HG02623 (cell line): ENCODE data around the gene GJA4.
"Not testable (repeated sequence)": the region's sequence is repeated elsewhere in the genome, so short reads cannot be mapped to it uniquely, and the experiment has no call there.

Experiments used
- ATAC-seq: cut with Tn5 transposase; IDR thresholded peaks from one replicate; pipeline ENCODE4 v1.9.1; 2021; ENCODE audit warnings: moderate library complexity; ENCODE audit not compliant: unreplicated experiment

GJA4 gene

GRCh38 chr1:34787461-34788420, 5.1 kb upstream of the GJA4 start:
- ATAC-seq, result no peak

DNA sequence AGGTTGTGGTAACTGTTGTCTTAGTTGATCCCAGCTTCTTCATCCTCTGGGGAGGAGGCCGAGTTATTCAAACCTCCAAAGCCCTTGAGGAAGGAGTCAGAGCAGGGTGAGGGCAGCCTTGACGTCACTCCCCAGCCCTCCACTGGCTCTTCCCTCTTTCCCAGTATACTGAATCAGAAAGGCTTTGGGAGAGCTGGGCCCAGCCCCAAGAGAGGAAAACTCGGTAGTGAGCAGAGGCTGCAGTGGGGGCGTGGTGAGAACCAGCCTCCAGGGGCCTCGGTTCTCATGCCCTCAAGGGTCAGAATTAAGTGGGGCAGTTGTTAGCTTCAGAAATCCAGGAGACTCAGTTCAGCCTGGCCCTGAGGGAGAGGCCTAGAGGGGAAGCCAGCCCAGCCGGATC, 1.8 kb upstream of the GJA4 start:
- ATAC-seq, result no peak

DNA sequence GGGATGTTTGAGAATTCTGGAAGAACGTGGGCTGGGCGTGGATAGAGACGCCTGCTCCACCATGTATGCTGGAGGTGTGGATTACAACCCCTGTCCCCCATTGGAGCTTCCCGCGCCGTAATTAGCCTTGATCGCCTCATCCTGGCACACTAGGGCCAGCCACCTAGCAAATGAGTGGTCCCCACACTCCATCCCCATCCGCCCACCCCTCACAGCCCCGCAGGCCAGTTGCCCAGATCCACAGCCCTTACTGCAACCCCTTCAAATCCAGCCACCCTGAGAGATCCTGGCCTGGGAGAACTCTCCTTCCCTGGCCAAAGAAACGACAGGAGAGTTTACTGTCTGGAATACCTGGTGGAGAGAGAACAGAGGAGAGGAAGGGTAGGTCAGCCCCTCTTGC, 375 bp upstream of the GJA4 start:
- no peak for ATAC-seq

DNA sequence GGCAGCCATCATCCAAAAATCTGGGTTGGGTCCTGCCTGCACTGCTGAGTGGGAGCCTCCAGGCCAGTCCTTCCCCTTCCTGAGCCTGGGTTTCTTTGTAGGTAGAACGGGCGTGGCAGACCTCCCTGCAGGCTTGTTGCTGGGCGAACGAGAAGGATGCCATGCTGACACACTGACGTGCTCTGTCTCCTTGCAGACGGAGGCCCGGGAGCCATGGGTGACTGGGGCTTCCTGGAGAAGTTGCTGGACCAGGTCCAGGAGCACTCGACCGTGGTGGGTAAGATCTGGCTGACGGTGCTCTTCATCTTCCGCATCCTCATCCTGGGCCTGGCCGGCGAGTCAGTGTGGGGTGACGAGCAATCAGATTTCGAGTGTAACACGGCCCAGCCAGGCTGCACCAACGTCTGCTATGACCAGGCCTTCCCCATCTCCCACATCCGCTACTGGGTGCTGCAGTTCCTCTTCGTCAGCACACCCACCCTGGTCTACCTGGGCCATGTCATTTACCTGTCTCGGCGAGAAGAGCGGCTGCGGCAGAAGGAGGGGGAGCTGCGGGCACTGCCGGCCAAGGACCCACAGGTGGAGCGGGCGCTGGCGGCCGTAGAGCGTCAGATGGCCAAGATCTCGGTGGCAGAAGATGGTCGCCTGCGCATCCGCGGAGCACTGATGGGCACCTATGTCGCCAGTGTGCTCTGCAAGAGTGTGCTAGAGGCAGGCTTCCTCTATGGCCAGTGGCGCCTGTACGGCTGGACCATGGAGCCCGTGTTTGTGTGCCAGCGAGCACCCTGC, 1.4 kb downstream of the GJA4 start:
- ATAC-seq, result no peak

- no peak for ATAC-seq
Measured at GRCh38 chr1:34794790-34795180, 2.0 kb downstream of the GJA4 start.

DNA sequence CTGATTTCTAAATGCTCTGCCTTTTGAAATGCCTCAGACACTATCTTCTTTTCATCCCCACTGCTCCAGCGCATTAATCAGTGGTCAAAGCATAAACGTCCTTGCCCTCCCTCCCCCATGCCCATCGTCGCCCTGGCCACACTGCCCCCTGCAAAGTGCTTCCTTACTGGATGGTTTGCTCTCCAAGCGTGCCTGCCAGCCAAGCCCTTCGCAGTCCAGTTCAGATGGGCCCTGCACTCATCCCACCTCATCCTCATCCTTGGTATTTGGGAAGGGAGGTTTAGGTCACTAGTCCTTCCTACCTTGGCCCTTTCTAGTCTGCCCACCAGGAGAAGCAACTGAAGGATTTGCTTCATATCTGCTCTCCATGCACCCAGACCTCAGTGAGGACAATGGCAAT, 3.1 kb downstream of the GJA4 start:
- no peak for ATAC-seq

GRCh38 chr1:34796990-34797389, 4.2 kb downstream of the GJA4 start:
- no peak for ATAC-seq

GRCh38 chr1:34800214-34800613, 7.4 kb downstream of the GJA4 start:
- ATAC-seq, result no peak

- ATAC-seq, result no peak
Measured at GRCh38 chr1:34803770-34804169, 11.0 kb downstream of the GJA4 start.

DNA sequence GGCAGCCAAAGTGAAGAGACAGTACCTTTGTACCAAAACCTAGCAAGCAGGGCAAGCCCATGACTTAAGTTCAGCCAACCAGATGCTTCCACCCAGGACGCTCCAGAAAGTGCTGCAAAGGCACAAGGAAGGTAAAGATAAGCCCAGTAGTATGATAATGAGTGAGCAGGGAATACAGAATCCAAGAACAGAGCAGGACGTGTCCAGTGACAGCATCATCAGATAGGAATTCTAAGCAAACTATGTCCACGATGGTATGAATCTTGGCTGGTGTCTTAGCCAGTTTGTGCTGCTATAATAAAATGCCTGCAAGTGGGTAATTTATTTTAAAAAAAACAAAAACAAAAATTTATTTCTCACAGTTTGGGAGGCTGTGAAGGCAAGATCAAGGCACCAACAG, 13.6 kb downstream of the GJA4 start:
- ATAC-seq, result no peak

DNA sequence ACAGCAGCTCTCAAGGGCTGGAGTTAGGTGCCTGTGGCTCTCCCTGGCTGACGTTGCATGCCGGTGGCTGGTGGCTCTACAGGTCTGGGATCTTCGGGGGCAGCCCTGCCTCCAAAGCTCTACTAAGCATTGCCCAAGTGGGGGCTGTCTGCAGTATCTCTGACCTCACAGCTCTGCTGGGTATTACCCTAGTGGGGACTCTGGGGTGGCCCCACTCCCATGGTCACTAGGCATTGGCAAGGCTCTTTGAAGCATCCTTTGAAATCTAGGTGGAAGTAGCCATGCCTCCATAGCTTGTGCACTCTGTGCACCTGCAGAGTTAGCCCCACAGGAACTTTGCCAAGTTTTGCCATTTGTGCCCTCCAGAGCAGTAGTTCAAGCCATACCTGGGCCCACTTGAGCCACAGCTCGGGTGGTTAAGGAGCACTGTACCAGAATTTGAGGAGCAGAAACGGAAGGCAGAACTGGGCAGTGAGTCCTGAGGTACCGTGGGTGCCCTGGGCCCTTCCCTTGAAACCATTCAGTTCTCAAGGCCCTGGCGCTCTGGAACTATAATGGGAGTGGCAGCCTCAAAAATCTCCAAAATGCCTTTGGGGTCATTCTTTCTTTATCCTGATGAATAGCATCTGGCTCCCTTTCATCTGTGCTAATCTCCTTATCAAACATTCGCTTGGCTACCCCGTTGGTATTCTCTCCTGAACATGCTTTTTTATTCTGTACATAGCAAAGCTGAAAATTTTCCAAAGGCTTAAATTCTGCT, 15.4 kb downstream of the GJA4 start:
- ATAC-seq, result no peak

- ATAC-seq, result not testable (repeated sequence)
Measured at GRCh38 chr1:34810781-34811180, 18.0 kb downstream of the GJA4 start.

DNA sequence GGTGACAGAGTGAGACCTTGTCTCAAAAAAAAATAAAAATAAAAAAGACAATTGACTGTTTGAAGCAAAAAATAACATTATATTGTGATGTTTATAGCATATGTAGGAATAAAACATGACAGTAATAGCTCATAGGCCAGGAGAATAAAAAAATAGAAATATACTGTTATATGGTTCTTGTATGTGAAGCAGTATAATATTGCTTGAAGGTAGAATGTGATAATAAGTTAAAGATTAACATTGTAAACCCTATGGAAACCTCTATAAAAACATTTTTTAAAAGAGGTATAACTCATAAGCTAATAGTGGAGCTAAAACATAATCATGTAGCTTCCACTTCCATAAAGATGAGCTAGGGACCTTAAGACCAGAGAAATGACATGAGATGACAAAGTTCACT, 23.5 kb downstream of the GJA4 start:
- ATAC-seq, result no peak

DNA sequence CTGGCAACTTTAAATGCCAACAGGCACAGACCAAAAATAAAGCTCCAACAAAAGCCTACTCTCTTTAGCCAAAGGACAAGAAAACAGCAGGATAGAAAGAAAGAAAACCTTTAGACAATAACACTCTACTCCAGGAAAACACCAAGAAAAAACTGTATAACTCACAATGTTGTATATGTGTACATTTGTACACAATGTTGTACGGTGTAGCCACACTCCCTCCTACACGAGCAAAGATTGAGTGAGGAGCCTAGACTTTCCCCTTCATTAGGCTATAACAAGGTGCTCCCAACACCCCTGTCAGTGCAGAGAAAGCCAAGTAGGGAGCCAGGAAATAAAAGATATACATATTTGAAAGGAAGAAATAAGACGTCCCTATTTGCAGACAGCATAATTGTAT, 24.0 kb downstream of the GJA4 start:
- ATAC-seq, result no peak

- not testable (repeated sequence) for ATAC-seq
Measured at GRCh38 chr1:34818862-34819261, 26.1 kb downstream of the GJA4 start.

GRCh38 chr1:34822202-34822601, 29.4 kb downstream of the GJA4 start:
- ATAC-seq, result no peak

- ATAC-seq, result no peak
Measured at GRCh38 chr1:34824817-34825454, 32.1 kb downstream of the GJA4 start.

DNA sequence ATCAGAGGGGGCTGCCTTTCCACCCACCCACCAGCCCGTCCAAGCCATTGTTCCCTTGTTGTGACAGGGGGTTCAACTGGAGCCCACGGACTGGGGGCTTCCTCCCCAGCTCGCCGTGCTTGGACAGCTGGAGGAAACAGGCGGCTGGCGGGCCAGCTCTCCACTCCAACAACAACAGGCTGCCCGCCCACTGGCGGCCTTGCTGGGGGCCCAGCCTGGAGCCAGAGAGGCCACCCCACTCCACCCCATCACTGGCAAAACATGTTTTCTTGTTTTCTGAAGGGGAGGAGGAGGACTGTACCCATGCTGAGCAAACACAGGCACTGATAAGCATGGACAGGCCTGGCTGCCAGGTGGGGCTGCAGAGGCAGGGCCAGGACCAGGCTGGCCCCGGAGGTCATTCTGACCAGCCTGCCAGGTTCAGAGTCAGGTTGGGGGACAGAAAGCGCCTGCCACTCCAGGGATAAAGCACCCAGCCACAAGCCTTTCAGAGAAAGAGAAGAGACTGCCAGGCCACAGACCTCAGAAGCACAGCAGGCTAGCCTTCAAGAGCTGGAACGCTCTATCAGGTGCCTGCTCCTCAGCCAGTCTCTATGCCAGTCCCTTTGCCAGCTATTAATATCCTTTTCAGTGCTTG, 32.8 kb downstream of the GJA4 start:
- ATAC-seq, result no peak

GRCh38 chr1:34827341-34827941, 34.6 kb downstream of the GJA4 start:
- ATAC-seq, result no peak

- no peak for ATAC-seq
Measured at GRCh38 chr1:34828611-34829010, 35.8 kb downstream of the GJA4 start.
